ENCODE data around the gene ZNF25. TPM values are rescaled to one million over a fixed set of nuclear protein-coding genes. Genes with fewer than 3 reads are reported as not detected.

Gene ZNF25
- total RNA-seq, 1 experiment from 2014 or later = 0.44 TPM

- Mint-ChIP-seq H3K27ac (no peak overlapping the region), H3K36me3 (peaks cover 79% of the 10 kb centered on the region), H3K27me3 (ENCODE audit: low read depth) (peaks cover 17% of the 10 kb centered on the region), H3K4me3 (no peak overlapping the region), H3K4me1 (no peaks in the 10 kb centered on the region), H3K9me3 (peaks cover 86% of the 10 kb centered on the region)
- TF ChIP-seq USF2 (CRISPR knock-in tag; IDR thresholded peaks at IDR 0.05) (no peak), NFYB (CRISPR knock-in tag; conservative IDR thresholded peaks at IDR 0.05; ENCODE audit: low read depth) (no peak), ZNF396 (CRISPR knock-in tag; IDR thresholded peaks at IDR 0.05; ENCODE audit: borderline replicate concordance) (no peak), ARID4B (CRISPR knock-in tag; IDR thresholded peaks at IDR 0.05; ENCODE audit: borderline replicate concordance) (no peak), FOXK1 (CRISPR knock-in tag; IDR thresholded peaks at IDR 0.05) (no peak), GTF2I (CRISPR knock-in tag; conservative IDR thresholded peaks at IDR 0.05) (no peak), EMX1 (CRISPR knock-in tag; IDR thresholded peaks at IDR 0.05) (no peak), PRDM15 (CRISPR knock-in tag; IDR thresholded peaks at IDR 0.05) (no peak), RELA (CRISPR knock-in tag; IDR thresholded peaks at IDR 0.05; ENCODE audit: borderline replicate concordance) (no peak), ERG (CRISPR knock-in tag; IDR thresholded peaks at IDR 0.05) (no peak), ETV6 (CRISPR knock-in tag; IDR thresholded peaks at IDR 0.05) (no peak), SOX15 (CRISPR knock-in tag; IDR thresholded peaks at IDR 0.05) (no peak), FOXJ3 (CRISPR knock-in tag; IDR thresholded peaks at IDR 0.05; ENCODE audit: borderline replicate concordance) (no peak), ATF6 (CRISPR knock-in tag; IDR thresholded peaks at IDR 0.05) (no peak), HMGA2 (CRISPR knock-in tag; IDR thresholded peaks at IDR 0.05) (no peak), ZNF317 (CRISPR knock-in tag; IDR thresholded peaks at IDR 0.05; ENCODE audit: borderline replicate concordance, low read depth) (no peak)
- ChIA-PET POLR2A (no interaction called here), CTCF (no interaction called here)
- ATAC-seq (no peak), DNase-seq (ENCODE audit: low spot score) (no peak)
These were observed 23.5 kb downstream of the ZNF25 start for GRCh38 chr10:37952926-37953325.
